K562 (cell line): ENCODE measurements around the gene LRRK2. TPM values are rescaled to one million over a fixed set of nuclear protein-coding genes. Genes with fewer than 3 reads are reported as not detected.
"Not testable (repeated sequence)": the region's sequence is repeated elsewhere in the genome, so short reads cannot be mapped to it uniquely, and the experiment has no call there.

Experiments used
- ATAC-seq: fragments of 200-7000 bp; cut with Tn5 transposase; 3 replicates; pipeline ENCODE4 v1.9.1; 2020; ENCODE audit warnings: moderate library complexity
- BruUV-seq: library from RNA; stranded (reverse); fragments of 400-500 nt; replicated peaks from 2 replicates; lab custom pipeline; 2021; lab: Mats Ljungman, UMichigan
- CTCF ChIA-PET: fragments of 300-600 bp; formaldehyde crosslinking; extraction: SDS; loops from one replicate; lab custom pipeline; 2021; ENCODE audit warnings: low intra/inter-chr PET ratio; lab: Yijun Ruan, JAX
- POLR2A ChIA-PET: fragments of 300-600, 350-650 bp; sonication (Branson Sonifier 250); formaldehyde crosslinking; extraction: SDS; loops from one replicate; lab custom pipeline; 2021; ENCODE audit warnings: antibody characterized with exemption, inconsistent platforms; lab: Yijun Ruan, JAX
- DNase-seq, 4 experiments: peaks; one replicate each; pipeline versions ENCODE4 v3.0.0 to v3.0.0-alpha.2; 2011 to 2018; ENCODE audit warnings: low spot score in 3 of 4, mixed read lengths in 3 of 4; ENCODE audit errors: extremely low read depth in 1 of 4
- FAIRE-seq: peaks from 2 replicates; lab custom pipeline; 2011; peaks lifted over from hg19 to GRCh38; lab: Jason Lieb, UNC
- H2AFZ ChIP-seq: 2 replicates; pipeline ENCODE4 v1.6.0; 2011; ENCODE audit warnings: low read depth, low read length, control low read depth, inconsistent platforms
- H3K27ac ChIP-seq: fragments of 200-600 bp; 3 replicates; pipeline ENCODE4 v1.8.0; 2011; ENCODE audit warnings: low read depth, mild to moderate bottlenecking, control low read depth, inconsistent platforms, low read length, moderate library complexity, mixed read lengths; ENCODE audit errors: extremely low read depth
- H3K27me3 ChIP-seq, 2 experiments: fragments of 300-600 bp in 1 of 2; 2 replicates in 1 of 2; 3 replicates in 1 of 2; pipeline versions ENCODE4 v1.6.0 to v1.8.0; 2011; ENCODE audit warnings: inconsistent platforms in 2 of 2, low read length in 2 of 2, mild to moderate bottlenecking in 1 of 2, mixed read lengths in 1 of 2, moderate library complexity in 1 of 2; ENCODE audit not compliant: control insufficient read depth in 2 of 2, insufficient read depth in 2 of 2
- H3K36me3 ChIP-seq: fragments of 300-600 bp; 3 replicates; pipeline ENCODE4 v1.8.0; 2011; ENCODE audit warnings: mild to moderate bottlenecking, low read length, inconsistent platforms; ENCODE audit not compliant: control insufficient read depth, insufficient read depth
- H3K4me1 ChIP-seq, 2 experiments: fragments of 200-600 bp in 1 of 2; replicated peaks in 1 of 2; 2 replicates in 1 of 2; 3 replicates in 1 of 2; pipeline versions ENCODE4 v1.5.1 to v1.8.0; 2011; ENCODE audit warnings: inconsistent platforms in 2 of 2, low read length in 2 of 2, mild to moderate bottlenecking in 1 of 2, mixed read lengths in 1 of 2, moderate library complexity in 1 of 2; ENCODE audit not compliant: control insufficient read depth in 2 of 2, insufficient read depth in 2 of 2
- H3K4me2 ChIP-seq: 2 replicates; pipeline ENCODE4 v1.6.1; 2011; ENCODE audit warnings: low read length, control low read depth, inconsistent platforms, mixed read lengths; ENCODE audit not compliant: insufficient read depth
- H3K4me3 ChIP-seq: fragments of 200-600 bp; sonication (generic), shearing (Covaris generic); 2 replicates; pipeline ENCODE4 v1.5.1; 2016; ENCODE audit warnings: control low read depth, inconsistent platforms
- H3K79me2 ChIP-seq: fragments of 200-600 bp; 3 replicates; pipeline ENCODE4 v1.8.0; 2011; ENCODE audit warnings: low read length, inconsistent platforms; ENCODE audit not compliant: control insufficient read depth, insufficient read depth
- H3K9ac ChIP-seq, 2 experiments: 2 replicates each; pipeline versions ENCODE4 v1.6.0 to v1.6.1; 2011; ENCODE audit warnings: low read depth in 2 of 2, low read length in 2 of 2, control low read depth in 1 of 2, inconsistent platforms in 1 of 2, mild to moderate bottlenecking in 1 of 2, mixed read lengths in 1 of 2; ENCODE audit not compliant: insufficient read depth in 1 of 2
- H3K9me1 ChIP-seq: one replicate; pipeline ENCODE4 v1.6.0; 2011; ENCODE audit warnings: inconsistent platforms, mild to moderate bottlenecking, low read length, moderate library complexity; ENCODE audit not compliant: control insufficient read depth, insufficient read depth
- H3K9me3 ChIP-seq: replicated peaks from 2 replicates; pipeline ENCODE4 v1.5.1; 2011; ENCODE audit warnings: low read depth, low read length, inconsistent platforms; ENCODE audit not compliant: control insufficient read depth, insufficient read depth
- H4K20me1 ChIP-seq: replicated peaks from 2 replicates; pipeline ENCODE4 v1.6.1; 2011; ENCODE audit warnings: low read length, inconsistent platforms, mixed read lengths; ENCODE audit not compliant: control insufficient read depth, insufficient read depth
- SRSF9 ChIP-seq: fragments of 200-400 bp; formaldehyde crosslinking; IDR thresholded peaks from 2 replicates; pipeline ENCODE4 v1.6.1; 2017; ENCODE audit warnings: low read depth, low read length, borderline replicate concordance
- ZNF217 ChIP-seq: sonication (generic); formaldehyde crosslinking; IDR thresholded peaks from 2 replicates; pipeline ENCODE4 v1.8.0; 2022; ENCODE audit warnings: mild to moderate bottlenecking, missing genetic modification reagents
- WGBS: fragments of 100-300 bp; shearing (Covaris generic); methylation state at CpG from one replicate; pipeline ENCODE4 v1.1.6; 2016; ENCODE audit warnings: low coverage, mixed read lengths; ENCODE audit not compliant: insufficient coverage; ENCODE audit errors: missing lambda C conversion rate; 5-methylcytosine and 5-hydroxymethylcytosine counted together
- in situ Hi-C: fragments of 300-500 bp; cut with MboI; formaldehyde crosslinking; loops from 4 replicates; pipeline ENCODE4 v1.15.0; 2018; ENCODE audit warnings: inconsistent platforms, mixed read lengths
- intact Hi-C: fragments of 100-400 bp; cut with micrococcal nuclease; formaldehyde crosslinking; loops from 2 replicates; pipeline ENCODE4 v1.14.2; 2022
- polyA plus RNA-seq, 8 experiments: library from polyadenylated mRNA; depleted of rRNA in 4 of 8; stranded (reverse) in 5 of 8; unstranded in 3 of 8; fragments of >200 nt; fragmentation: Nextera tagmentation in 2 of 8; fragmentation: Illumina TruSeq in 1 of 8; extraction: Ambion mirVana in 2 of 8; extraction: Trizol in 1 of 8; gene quantifications; 2 replicates each; pipeline versions ENCODE4 v1.2.1 to v1.2.3, GENCODE V29; 2011 to 2014; ENCODE audit warnings: inconsistent platforms in 1 of 8, missing spikeins in 1 of 8
- total RNA-seq, 7 experiments: library from RNA; depleted of rRNA in 6 of 7; stranded (reverse); fragments of >200 nt in 6 of 7; fragmentation: Illumina TruSeq in 2 of 7; extraction: Trizol in 2 of 7; gene quantifications; 2 replicates each; pipeline versions ENCODE4 v1.2.1 to v1.2.3, GENCODE V29; 2011 to 2021; ENCODE audit warnings: low replicate concordance in 1 of 7
- TF ChIP-seq, protein P1 (sequence below): IDR thresholded peaks from 2 replicates; pipeline ENCODE4 v1.6.1; 2014; ENCODE audit warnings: antibody characterized with exemption
- TF ChIP-seq, protein P2 (sequence below): sonication (generic); formaldehyde crosslinking; IDR thresholded peaks from 2 replicates; pipeline ENCODE4 v1.9.0; 2022; ENCODE audit warnings: mild to moderate bottlenecking, missing genetic modification reagents

The LRRK2 gene
- total and polyA plus RNA-seq, 9 of the 15 experiments (the other 6 are each of a cell fraction or from before 2014, with no cell fraction given) = 0.03 to 0.89 (median 0.31) TPM

DNA sequence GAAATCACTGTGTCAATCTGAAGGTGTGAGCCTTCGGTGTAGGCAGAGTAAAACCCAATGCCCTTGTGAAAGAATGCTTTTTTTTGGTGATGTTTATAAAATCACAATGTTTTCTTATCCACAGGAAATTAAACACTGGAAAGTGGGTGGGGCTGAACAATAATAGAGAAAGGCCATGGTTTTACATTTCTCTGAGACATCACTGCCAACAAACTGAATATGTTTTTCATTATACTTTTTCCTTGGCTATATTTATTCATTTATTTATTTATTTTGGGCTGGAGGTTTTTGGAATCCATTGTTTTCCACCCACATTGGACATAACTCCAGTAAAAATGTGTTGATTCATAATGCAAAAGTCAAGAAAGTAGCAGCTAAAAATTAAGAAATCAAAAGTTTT, 16.9 kb downstream of the LRRK2 start:
- ATAC-seq (no peak), FAIRE-seq (no peak), DNase-seq (no peak)
- no peak for TF ChIP-seq ZNF217 (CRISPR knock-in tag)
- no peak for TF ChIP-seq SRSF9
- TF ChIP-seq, protein P1, sequence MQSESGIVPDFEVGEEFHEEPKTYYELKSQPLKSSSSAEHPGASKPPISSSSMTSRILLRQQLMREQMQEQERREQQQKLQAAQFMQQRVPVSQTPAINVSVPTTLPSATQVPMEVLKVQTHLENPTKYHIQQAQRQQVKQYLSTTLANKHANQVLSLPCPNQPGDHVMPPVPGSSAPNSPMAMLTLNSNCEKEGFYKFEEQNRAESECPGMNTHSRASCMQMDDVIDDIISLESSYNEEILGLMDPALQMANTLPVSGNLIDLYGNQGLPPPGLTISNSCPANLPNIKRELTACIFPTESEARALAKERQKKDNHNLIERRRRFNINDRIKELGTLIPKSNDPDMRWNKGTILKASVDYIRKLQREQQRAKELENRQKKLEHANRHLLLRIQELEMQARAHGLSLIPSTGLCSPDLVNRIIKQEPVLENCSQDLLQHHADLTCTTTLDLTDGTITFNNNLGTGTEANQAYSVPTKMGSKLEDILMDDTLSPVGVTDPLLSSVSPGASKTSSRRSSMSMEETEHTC = no peak
- TF ChIP-seq, protein P2, sequence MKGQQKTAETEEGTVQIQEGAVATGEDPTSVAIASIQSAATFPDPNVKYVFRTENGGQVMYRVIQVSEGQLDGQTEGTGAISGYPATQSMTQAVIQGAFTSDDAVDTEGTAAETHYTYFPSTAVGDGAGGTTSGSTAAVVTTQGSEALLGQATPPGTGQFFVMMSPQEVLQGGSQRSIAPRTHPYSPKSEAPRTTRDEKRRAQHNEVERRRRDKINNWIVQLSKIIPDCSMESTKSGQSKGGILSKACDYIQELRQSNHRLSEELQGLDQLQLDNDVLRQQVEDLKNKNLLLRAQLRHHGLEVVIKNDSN = no peak
- no peak overlapping the region for H3K9ac ChIP-seq
- H3K4me2 ChIP-seq = no peak overlapping the region
- H3K79me2 ChIP-seq = no peaks in the 10 kb centered on the region
- H3K36me3 ChIP-seq = no peaks in the 10 kb centered on the region
- H3K9me1 ChIP-seq = no peaks in the 10 kb centered on the region
- H3K4me3 ChIP-seq = no peak overlapping the region
- no peaks in the 10 kb centered on the region for H3K9me3 ChIP-seq
- WGBS = 6% methylated on average over 1 of the region's 1 CpG
- no peaks in the 10 kb centered on the region for H3K4me1 ChIP-seq
- in situ Hi-C loops (no loop called here), intact Hi-C loops (no loop called here)
- H3K27ac ChIP-seq = no peak overlapping the region
- CTCF ChIA-PET = no interaction called here
- no peaks in the 10 kb centered on the region for H4K20me1 ChIP-seq
- BruUV-seq = no TSS peak
- H2AFZ ChIP-seq = no peak overlapping the region
- POLR2A ChIA-PET = no interaction called here
- H3K27me3 ChIP-seq = no peaks in the 10 kb centered on the region

DNA sequence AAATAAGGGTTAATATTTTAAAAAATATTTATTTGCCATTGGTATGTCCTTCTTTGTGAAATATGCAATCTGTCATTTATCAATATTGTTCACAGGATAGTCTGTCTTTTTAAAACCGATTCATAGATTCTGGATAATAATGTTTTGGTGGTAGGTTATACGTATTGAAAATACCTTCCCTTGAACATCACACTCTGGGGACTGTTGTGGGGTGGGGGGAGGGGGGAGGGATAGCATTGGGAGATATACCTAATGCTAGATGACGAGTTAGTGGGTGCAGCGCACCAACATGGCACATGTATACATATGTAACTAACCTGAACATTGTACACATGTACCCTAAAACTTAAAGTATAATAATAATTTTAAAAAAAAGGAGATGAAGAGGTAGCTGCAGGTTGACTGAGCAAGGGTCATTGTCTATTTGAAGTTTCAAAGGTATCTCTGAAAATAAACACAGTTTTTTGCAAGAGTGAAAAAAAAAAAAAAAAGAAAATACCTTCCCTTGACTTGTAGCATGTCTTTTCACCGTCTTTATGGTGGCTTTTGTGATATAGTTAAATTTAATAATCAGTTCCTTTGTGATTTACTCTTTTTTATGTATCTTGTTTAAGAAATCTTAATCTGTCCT, 19.8 kb downstream of the LRRK2 start:
- FAIRE-seq, H3K27me3 ChIP-seq, ATAC-seq, H3K36me3 ChIP-seq, BruUV-seq, CTCF ChIA-PET, H3K4me3 ChIP-seq, H3K9ac ChIP-seq, H3K27ac ChIP-seq, H3K9me1 ChIP-seq, H4K20me1 ChIP-seq, H3K9me3 ChIP-seq, H2AFZ ChIP-seq, H3K79me2 ChIP-seq, intact Hi-C loops, in situ Hi-C loops, H3K4me1 ChIP-seq, POLR2A ChIA-PET, H3K4me2 ChIP-seq, DNase-seq: not testable (repeated sequence)
- WGBS = 5% methylated on average over 3 of the region's 5 CpGs
